GM23338 (cell line): Measurements from ENCODE around the gene COL9A2. TPM values are rescaled to one million over a fixed set of nuclear protein-coding genes. Genes with fewer than 3 reads are reported as not detected.
A peak's percentile ranks its signal among the peaks of the same experiment; 100 is the strongest.

Experiments used
- ATAC-seq: fragments of 200-7000 bp; cut with Tn5 transposase; 3 replicates; pipeline ENCODE4 v1.9.1; 2020
- DNase-seq: peaks from one replicate; pipeline ENCODE4 v3.0.0-alpha.2; 2015; ENCODE audit warnings: low spot score
- H2AFZ ChIP-seq: fragments of 200-600 bp; sonication (generic); 2 replicates; pipeline ENCODE4 v1.8.0; 2016; ENCODE audit warnings: antibody characterized with exemption, mild to moderate bottlenecking, moderate library complexity
- H3F3A ChIP-seq: fragments of 200-600 bp; sonication (generic); replicated peaks from 2 replicates; pipeline ENCODE4 v1.8.0; 2017; ENCODE audit warnings: antibody characterized with exemption, mixed run types, low read depth
- H3K27ac ChIP-seq: fragments of 200-600 bp; sonication (generic); 2 replicates; pipeline ENCODE4 v1.6.1; 2016; ENCODE audit warnings: low read depth
- H3K27me3 ChIP-seq: fragments of 200-600 bp; sonication (generic); 2 replicates; pipeline ENCODE4 v1.8.0; 2016; ENCODE audit warnings: mild to moderate bottlenecking, mixed run types, moderate library complexity; ENCODE audit not compliant: insufficient read depth
- H3K36me3 ChIP-seq: fragments of 200-600 bp; sonication (generic); 2 replicates; pipeline ENCODE4 v1.8.0; 2016; ENCODE audit warnings: mild to moderate bottlenecking; ENCODE audit not compliant: insufficient read depth
- H3K4me1 ChIP-seq: fragments of 200-600 bp; sonication (generic); 2 replicates; pipeline ENCODE4 v1.8.0; 2016; ENCODE audit warnings: mild to moderate bottlenecking, moderate library complexity; ENCODE audit not compliant: insufficient read depth
- H3K4me2 ChIP-seq: fragments of 200-600 bp; sonication (generic); 2 replicates; pipeline ENCODE4 v1.7.1; 2017; ENCODE audit warnings: mixed run types
- H3K4me3 ChIP-seq: fragments of 200-600 bp; sonication (generic); 2 replicates; pipeline ENCODE4 v1.6.1; 2016; ENCODE audit warnings: mixed run types
- H3K79me2 ChIP-seq: fragments of 200-600 bp; sonication (generic); replicated peaks from 2 replicates; pipeline ENCODE4 v1.8.0; 2017; ENCODE audit warnings: mild to moderate bottlenecking; ENCODE audit not compliant: insufficient read depth
- H3K9me2 ChIP-seq: fragments of 200-600 bp; sonication (generic); 2 replicates; pipeline ENCODE4 v1.8.0; 2017; ENCODE audit not compliant: insufficient read depth
- H4K20me1 ChIP-seq: fragments of 200-600 bp; sonication (generic); replicated peaks from 2 replicates; pipeline ENCODE4 v1.8.0; 2017; ENCODE audit warnings: mild to moderate bottlenecking; ENCODE audit not compliant: insufficient read depth
- H3K27ac Mint-ChIP-seq: 2 replicates; pipeline ENCODE4 v1.8.0; 2020; ENCODE audit warnings: inconsistent platforms, mild to moderate bottlenecking, moderate library complexity, mixed read lengths
- H3K27me3 Mint-ChIP-seq: 3 replicates; pipeline ENCODE4 v1.8.0; 2022; ENCODE audit warnings: low read depth, mild to moderate bottlenecking, moderate library complexity, mixed read lengths, inconsistent platforms; ENCODE audit not compliant: insufficient read depth, poor library complexity
- H3K36me3 Mint-ChIP-seq: 3 replicates; pipeline ENCODE4 v1.8.0; 2021; ENCODE audit warnings: low read depth, mild to moderate bottlenecking, inconsistent platforms, moderate library complexity, mixed read lengths
- H3K4me1 Mint-ChIP-seq: 3 replicates; pipeline ENCODE4 v1.8.0; 2020; ENCODE audit warnings: mild to moderate bottlenecking, inconsistent platforms, mixed read lengths
- H3K4me3 Mint-ChIP-seq: 3 replicates; pipeline ENCODE4 v1.8.0; 2021; ENCODE audit warnings: moderate library complexity, mild to moderate bottlenecking, inconsistent platforms, mixed read lengths
- H3K9me3 Mint-ChIP-seq: 3 replicates; pipeline ENCODE4 v1.8.0; 2020; ENCODE audit warnings: moderate library complexity, mild to moderate bottlenecking, inconsistent platforms, mixed read lengths
- CREB1 ChIP-seq: fragments of 250-450 bp; sonication (Bioruptor Pico); IDR thresholded peaks from 2 replicates; pipeline ENCODE4 v1.5.0; 2020; ENCODE audit warnings: low read depth, mild to moderate bottlenecking, moderate library complexity
- EZH2 ChIP-seq: fragments of 200-600 bp; sonication (generic); IDR thresholded peaks from one replicate; pipeline ENCODE4 v1.8.0; 2017; ENCODE audit warnings: antibody characterized with exemption, mild to moderate bottlenecking, low read depth; ENCODE audit not compliant: unreplicated experiment
- EZH2phosphoT487 ChIP-seq: fragments of 200-600 bp; sonication (generic); IDR thresholded peaks from one replicate; pipeline ENCODE4 v1.8.1; 2018; ENCODE audit warnings: antibody characterized with exemption; ENCODE audit not compliant: unreplicated experiment
- JUNB ChIP-seq: IDR thresholded peaks from one replicate; pipeline ENCODE4 v1.6.1; 2016; ENCODE audit warnings: antibody characterized with exemption; ENCODE audit not compliant: unreplicated experiment
- NANOG ChIP-seq: IDR thresholded peaks from 2 replicates; pipeline ENCODE4 v1.6.1; 2016; ENCODE audit warnings: antibody characterized with exemption, borderline replicate concordance
- POLR2AphosphoS5 ChIP-seq: IDR thresholded peaks from 2 replicates; pipeline ENCODE4 v1.6.1; 2016; ENCODE audit warnings: antibody characterized with exemption, low read depth
- STAT1 ChIP-seq: IDR thresholded peaks from one replicate; pipeline ENCODE4 v1.6.1; 2016; ENCODE audit warnings: antibody characterized with exemption; ENCODE audit not compliant: unreplicated experiment
- ZNF114 ChIP-seq: fragments of 250-450 bp; sonication (Bioruptor Pico); IDR thresholded peaks from 2 replicates; pipeline ENCODE4 v1.5.0; 2020; ENCODE audit warnings: mild to moderate bottlenecking, moderate library complexity
- ZNF331 ChIP-seq: fragments of 250-450 bp; sonication (Bioruptor Pico); IDR thresholded peaks from 2 replicates; pipeline ENCODE4 v1.5.0; 2020; ENCODE audit warnings: low read depth, mild to moderate bottlenecking, moderate library complexity
- polyA plus RNA-seq: library from polyadenylated mRNA; unstranded; fragments of >200 nt; fragmentation: Nextera tagmentation; extraction: Ambion mirVana; gene quantifications from 2 replicates; pipeline ENCODE4 v1.2.1, GENCODE V29; 2016
- total RNA-seq: library from RNA; depleted of rRNA; stranded (reverse); fragments of >200 nt; shearing (Covaris generic); gene quantifications from 2 replicates; pipeline ENCODE4 v1.2.3, GENCODE V29; 2014
- TF ChIP-seq, protein P1 (sequence below), 2 experiments: fragments of 200-600 bp in 1 of 2; sonication (generic) in 1 of 2; conservative IDR thresholded peaks; 2 replicates each; pipeline versions ENCODE4 v1.5.1 to v1.6.1; 2016 to 2017; ENCODE audit warnings: antibody characterized with exemption in 2 of 2, low read depth in 2 of 2, mild to moderate bottlenecking in 2 of 2, moderate library complexity in 1 of 2
- TF ChIP-seq, protein P2 (sequence below): IDR thresholded peaks from one replicate; pipeline ENCODE4 v1.6.1; 2018; ENCODE audit warnings: antibody characterized with exemption; ENCODE audit not compliant: unreplicated experiment
- TF ChIP-seq, protein P3 (sequence below): fragments of 250-450 bp; sonication (Bioruptor Pico); IDR thresholded peaks from 2 replicates; pipeline ENCODE4 v1.5.0; 2020; ENCODE audit warnings: mild to moderate bottlenecking, moderate library complexity
- TF ChIP-seq, protein P4 (sequence below): IDR thresholded peaks from 2 replicates; pipeline ENCODE4 v1.6.1; 2016; ENCODE audit warnings: antibody characterized with exemption

Gene COL9A2
- total and polyA plus RNA-seq, 2 experiments from 2014 or later = 2.6 to 2.8 TPM

DNA sequence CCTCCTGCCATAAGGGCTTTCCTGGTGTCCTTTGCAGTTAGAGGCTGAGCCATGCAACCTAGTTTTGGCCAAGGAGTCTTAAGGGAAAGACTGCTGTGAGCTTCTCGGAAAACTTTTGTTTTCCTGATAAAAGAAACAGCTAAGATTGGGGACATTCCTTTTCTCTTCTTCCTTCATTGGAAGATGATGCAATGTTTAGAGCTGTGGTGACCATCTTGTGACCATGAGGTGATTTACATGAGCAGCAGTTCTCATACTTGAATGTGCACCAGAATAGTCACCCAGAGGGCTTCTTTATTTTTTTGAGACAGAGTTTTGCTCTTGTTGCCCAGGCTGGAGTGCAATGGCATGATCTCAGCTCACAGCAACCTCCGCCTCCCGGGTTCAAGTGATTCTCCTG, 36.0 kb upstream of the COL9A2 start:
- H3K4me1 Mint-ChIP-seq = no peaks in the 10 kb centered on the region
- no peak for TF ChIP-seq JUNB
- no peak for TF ChIP-seq NANOG
- TF ChIP-seq EZH2 = no peak
- no peak for TF ChIP-seq ZNF114 (CRISPR knock-in tag)
- TF ChIP-seq, protein P1, sequence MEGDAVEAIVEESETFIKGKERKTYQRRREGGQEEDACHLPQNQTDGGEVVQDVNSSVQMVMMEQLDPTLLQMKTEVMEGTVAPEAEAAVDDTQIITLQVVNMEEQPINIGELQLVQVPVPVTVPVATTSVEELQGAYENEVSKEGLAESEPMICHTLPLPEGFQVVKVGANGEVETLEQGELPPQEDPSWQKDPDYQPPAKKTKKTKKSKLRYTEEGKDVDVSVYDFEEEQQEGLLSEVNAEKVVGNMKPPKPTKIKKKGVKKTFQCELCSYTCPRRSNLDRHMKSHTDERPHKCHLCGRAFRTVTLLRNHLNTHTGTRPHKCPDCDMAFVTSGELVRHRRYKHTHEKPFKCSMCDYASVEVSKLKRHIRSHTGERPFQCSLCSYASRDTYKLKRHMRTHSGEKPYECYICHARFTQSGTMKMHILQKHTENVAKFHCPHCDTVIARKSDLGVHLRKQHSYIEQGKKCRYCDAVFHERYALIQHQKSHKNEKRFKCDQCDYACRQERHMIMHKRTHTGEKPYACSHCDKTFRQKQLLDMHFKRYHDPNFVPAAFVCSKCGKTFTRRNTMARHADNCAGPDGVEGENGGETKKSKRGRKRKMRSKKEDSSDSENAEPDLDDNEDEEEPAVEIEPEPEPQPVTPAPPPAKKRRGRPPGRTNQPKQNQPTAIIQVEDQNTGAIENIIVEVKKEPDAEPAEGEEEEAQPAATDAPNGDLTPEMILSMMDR (conservative IDR thresholded peaks at IDR 0.05; ENCODE audit: low read depth in 2 of 2) = no peak
- TF ChIP-seq, protein P2, sequence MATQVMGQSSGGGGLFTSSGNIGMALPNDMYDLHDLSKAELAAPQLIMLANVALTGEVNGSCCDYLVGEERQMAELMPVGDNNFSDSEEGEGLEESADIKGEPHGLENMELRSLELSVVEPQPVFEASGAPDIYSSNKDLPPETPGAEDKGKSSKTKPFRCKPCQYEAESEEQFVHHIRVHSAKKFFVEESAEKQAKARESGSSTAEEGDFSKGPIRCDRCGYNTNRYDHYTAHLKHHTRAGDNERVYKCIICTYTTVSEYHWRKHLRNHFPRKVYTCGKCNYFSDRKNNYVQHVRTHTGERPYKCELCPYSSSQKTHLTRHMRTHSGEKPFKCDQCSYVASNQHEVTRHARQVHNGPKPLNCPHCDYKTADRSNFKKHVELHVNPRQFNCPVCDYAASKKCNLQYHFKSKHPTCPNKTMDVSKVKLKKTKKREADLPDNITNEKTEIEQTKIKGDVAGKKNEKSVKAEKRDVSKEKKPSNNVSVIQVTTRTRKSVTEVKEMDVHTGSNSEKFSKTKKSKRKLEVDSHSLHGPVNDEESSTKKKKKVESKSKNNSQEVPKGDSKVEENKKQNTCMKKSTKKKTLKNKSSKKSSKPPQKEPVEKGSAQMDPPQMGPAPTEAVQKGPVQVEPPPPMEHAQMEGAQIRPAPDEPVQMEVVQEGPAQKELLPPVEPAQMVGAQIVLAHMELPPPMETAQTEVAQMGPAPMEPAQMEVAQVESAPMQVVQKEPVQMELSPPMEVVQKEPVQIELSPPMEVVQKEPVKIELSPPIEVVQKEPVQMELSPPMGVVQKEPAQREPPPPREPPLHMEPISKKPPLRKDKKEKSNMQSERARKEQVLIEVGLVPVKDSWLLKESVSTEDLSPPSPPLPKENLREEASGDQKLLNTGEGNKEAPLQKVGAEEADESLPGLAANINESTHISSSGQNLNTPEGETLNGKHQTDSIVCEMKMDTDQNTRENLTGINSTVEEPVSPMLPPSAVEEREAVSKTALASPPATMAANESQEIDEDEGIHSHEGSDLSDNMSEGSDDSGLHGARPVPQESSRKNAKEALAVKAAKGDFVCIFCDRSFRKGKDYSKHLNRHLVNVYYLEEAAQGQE = no peak
- TF ChIP-seq, protein P3, sequence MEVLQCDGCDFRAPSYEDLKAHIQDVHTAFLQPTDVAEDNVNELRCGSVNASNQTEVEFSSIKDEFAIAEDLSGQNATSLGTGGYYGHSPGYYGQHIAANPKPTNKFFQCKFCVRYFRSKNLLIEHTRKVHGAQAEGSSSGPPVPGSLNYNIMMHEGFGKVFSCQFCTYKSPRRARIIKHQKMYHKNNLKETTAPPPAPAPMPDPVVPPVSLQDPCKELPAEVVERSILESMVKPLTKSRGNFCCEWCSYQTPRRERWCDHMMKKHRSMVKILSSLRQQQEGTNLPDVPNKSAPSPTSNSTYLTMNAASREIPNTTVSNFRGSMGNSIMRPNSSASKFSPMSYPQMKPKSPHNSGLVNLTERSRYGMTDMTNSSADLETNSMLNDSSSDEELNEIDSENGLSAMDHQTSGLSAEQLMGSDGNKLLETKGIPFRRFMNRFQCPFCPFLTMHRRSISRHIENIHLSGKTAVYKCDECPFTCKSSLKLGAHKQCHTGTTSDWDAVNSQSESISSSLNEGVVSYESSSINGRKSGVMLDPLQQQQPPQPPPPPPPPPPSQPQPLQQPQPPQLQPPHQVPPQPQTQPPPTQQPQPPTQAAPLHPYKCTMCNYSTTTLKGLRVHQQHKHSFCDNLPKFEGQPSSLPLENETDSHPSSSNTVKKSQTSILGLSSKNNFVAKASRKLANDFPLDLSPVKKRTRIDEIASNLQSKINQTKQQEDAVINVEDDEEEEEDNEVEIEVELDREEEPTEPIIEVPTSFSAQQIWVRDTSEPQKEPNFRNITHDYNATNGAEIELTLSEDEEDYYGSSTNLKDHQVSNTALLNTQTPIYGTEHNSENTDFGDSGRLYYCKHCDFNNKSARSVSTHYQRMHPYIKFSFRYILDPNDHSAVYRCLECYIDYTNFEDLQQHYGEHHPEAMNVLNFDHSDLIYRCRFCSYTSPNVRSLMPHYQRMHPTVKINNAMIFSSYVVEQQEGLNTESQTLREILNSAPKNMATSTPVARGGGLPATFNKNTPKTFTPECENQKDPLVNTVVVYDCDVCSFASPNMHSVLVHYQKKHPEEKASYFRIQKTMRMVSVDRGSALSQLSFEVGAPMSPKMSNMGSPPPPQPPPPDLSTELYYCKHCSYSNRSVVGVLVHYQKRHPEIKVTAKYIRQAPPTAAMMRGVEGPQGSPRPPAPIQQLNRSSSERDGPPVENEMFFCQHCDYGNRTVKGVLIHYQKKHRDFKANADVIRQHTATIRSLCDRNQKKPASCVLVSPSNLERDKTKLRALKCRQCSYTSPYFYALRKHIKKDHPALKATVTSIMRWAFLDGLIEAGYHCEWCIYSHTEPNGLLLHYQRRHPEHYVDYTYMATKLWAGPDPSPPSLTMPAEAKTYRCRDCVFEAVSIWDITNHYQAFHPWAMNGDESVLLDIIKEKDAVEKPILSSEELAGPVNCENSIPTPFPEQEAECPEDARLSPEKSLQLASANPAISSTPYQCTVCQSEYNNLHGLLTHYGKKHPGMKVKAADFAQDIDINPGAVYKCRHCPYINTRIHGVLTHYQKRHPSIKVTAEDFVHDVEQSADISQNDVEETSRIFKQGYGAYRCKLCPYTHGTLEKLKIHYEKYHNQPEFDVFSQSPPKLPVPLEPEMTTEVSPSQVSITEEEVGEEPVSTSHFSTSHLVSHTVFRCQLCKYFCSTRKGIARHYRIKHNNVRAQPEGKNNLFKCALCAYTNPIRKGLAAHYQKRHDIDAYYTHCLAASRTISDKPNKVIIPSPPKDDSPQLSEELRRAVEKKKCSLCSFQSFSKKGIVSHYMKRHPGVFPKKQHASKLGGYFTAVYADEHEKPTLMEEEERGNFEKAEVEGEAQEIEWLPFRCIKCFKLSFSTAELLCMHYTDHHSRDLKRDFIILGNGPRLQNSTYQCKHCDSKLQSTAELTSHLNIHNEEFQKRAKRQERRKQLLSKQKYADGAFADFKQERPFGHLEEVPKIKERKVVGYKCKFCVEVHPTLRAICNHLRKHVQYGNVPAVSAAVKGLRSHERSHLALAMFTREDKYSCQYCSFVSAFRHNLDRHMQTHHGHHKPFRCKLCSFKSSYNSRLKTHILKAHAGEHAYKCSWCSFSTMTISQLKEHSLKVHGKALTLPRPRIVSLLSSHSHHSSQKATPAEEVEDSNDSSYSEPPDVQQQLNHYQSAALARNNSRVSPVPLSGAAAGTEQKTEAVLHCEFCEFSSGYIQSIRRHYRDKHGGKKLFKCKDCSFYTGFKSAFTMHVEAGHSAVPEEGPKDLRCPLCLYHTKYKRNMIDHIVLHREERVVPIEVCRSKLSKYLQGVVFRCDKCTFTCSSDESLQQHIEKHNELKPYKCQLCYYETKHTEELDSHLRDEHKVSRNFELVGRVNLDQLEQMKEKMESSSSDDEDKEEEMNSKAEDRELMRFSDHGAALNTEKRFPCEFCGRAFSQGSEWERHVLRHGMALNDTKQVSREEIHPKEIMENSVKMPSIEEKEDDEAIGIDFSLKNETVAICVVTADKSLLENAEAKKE = no peak
- TF ChIP-seq CREB1 (CRISPR knock-in tag) = no peak
- no peak for TF ChIP-seq ZNF331 (CRISPR knock-in tag)
- TF ChIP-seq POLR2AphosphoS5 = no peak
- TF ChIP-seq, protein P4, sequence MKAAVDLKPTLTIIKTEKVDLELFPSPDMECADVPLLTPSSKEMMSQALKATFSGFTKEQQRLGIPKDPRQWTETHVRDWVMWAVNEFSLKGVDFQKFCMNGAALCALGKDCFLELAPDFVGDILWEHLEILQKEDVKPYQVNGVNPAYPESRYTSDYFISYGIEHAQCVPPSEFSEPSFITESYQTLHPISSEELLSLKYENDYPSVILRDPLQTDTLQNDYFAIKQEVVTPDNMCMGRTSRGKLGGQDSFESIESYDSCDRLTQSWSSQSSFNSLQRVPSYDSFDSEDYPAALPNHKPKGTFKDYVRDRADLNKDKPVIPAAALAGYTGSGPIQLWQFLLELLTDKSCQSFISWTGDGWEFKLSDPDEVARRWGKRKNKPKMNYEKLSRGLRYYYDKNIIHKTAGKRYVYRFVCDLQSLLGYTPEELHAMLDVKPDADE = no peak
- TF ChIP-seq STAT1 = no peak
- TF ChIP-seq EZH2phosphoT487 = no peak
- H3K79me2 ChIP-seq = no peaks in the 10 kb centered on the region
- peaks cover 5% of the 10 kb centered on the region for H3K27me3 Mint-ChIP-seq
- H3K9me2 ChIP-seq = no peaks in the 10 kb centered on the region; the same call in 1 of the 2 replicates
- H3K9me3 Mint-ChIP-seq = peaks cover 14% of the 10 kb centered on the region; the same call in 2 of the 3 replicates
- no peaks in the 10 kb centered on the region for H3K4me1 ChIP-seq
- H3F3A ChIP-seq = no peaks in the 10 kb centered on the region
- no peak for ATAC-seq
- H3K27ac ChIP-seq = no peak overlapping the region
- H4K20me1 ChIP-seq = no peaks in the 10 kb centered on the region
- H3K36me3 Mint-ChIP-seq = no peaks in the 10 kb centered on the region
- H3K36me3 ChIP-seq = no peaks in the 10 kb centered on the region
- H3K4me3 ChIP-seq = no peak overlapping the region
- no peak for DNase-seq
- no peak overlapping the region for H3K4me3 Mint-ChIP-seq
- H2AFZ ChIP-seq = 0 out of 2 replicates have a peak overlapping the region, but pooled peaks have one; percentile 52
- H3K27ac Mint-ChIP-seq = no peak overlapping the region
- H3K4me2 ChIP-seq = no peak overlapping the region
- H3K27me3 ChIP-seq = no peaks in the 10 kb centered on the region
